Measurements from ENCODE around the gene KIF9.

DNA sequence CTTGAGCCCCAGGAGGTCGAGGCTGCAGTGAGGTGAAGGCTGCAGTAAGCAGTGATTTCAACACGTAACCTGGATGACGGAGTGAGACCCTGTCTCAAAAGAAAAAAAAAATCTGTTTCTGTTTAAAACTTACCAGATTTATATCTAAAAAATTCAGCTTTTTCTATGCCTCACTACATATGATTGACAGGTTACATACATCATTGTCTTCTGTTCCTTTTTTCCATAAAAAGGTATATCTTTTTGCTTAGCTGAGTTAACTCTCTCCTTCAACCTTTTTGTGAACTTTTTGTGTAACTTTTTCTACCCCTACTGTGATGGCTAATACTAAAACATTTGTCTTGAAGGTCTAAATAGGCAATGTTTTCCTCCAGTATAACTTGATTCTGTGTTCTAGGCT lies 80.1 kb downstream of the KIF9 start:
- TF ChIP-seq, protein P1, sequence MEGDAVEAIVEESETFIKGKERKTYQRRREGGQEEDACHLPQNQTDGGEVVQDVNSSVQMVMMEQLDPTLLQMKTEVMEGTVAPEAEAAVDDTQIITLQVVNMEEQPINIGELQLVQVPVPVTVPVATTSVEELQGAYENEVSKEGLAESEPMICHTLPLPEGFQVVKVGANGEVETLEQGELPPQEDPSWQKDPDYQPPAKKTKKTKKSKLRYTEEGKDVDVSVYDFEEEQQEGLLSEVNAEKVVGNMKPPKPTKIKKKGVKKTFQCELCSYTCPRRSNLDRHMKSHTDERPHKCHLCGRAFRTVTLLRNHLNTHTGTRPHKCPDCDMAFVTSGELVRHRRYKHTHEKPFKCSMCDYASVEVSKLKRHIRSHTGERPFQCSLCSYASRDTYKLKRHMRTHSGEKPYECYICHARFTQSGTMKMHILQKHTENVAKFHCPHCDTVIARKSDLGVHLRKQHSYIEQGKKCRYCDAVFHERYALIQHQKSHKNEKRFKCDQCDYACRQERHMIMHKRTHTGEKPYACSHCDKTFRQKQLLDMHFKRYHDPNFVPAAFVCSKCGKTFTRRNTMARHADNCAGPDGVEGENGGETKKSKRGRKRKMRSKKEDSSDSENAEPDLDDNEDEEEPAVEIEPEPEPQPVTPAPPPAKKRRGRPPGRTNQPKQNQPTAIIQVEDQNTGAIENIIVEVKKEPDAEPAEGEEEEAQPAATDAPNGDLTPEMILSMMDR (optimal IDR thresholded peaks at IDR 0.05 in 1 of 3, IDR thresholded peaks at IDR 0.05 in 1 of 3, conservative IDR thresholded peaks at IDR 0.05 in 1 of 3; ENCODE audit: extremely low read depth in 1 of 3, insufficient read depth in 2 of 3, low read length in 3 of 3) = no peak
- TF ChIP-seq EZH2 (IDR thresholded peaks at IDR 0.05; ENCODE audit: low read length) = no peak

Data from keratinocyte (primary cell).